Activated naive CD8-positive, alpha-beta T cell treated with anti-CD3 and anti-CD28 coated beads for 36 hours (primary cell): Measurements from ENCODE around the gene KRT34. TPM values are rescaled to one million over a fixed set of nuclear protein-coding genes. Genes with fewer than 3 reads are reported as not detected.
"Not testable (repeated sequence)": the region's sequence is repeated elsewhere in the genome, so short reads cannot be mapped to it uniquely, and the experiment has no call there.

Source experiments
- DNase-seq: peaks from one replicate; pipeline ENCODE4 v3.0.0; 2021
- H3K27ac Mint-ChIP-seq: one replicate; pipeline ENCODE4 v1.8.0; 2022; ENCODE audit warnings: mild to moderate bottlenecking, moderate library complexity, mixed read lengths
- H3K27me3 Mint-ChIP-seq: one replicate; pipeline ENCODE4 v1.8.0; 2022; ENCODE audit warnings: mild to moderate bottlenecking, mixed read lengths
- H3K36me3 Mint-ChIP-seq: one replicate; pipeline ENCODE4 v1.8.0; 2021; ENCODE audit warnings: mild to moderate bottlenecking, mixed read lengths
- H3K4me1 Mint-ChIP-seq: one replicate; pipeline ENCODE4 v1.8.0; 2021; ENCODE audit warnings: mixed read lengths
- H3K4me3 Mint-ChIP-seq: one replicate; pipeline ENCODE4 v1.8.0; 2022; ENCODE audit warnings: mild to moderate bottlenecking, moderate library complexity, mixed read lengths
- H3K9me3 Mint-ChIP-seq: one replicate; pipeline ENCODE4 v1.8.0; 2022; ENCODE audit warnings: mixed read lengths
- total RNA-seq, 2 experiments: library from RNA; stranded (reverse); gene quantifications; one replicate each; pipeline ENCODE4 v1.2.3, GENCODE V29; 2021

KRT34 gene
- total RNA-seq, 2 experiments from 2014 or later = not detected

DNA sequence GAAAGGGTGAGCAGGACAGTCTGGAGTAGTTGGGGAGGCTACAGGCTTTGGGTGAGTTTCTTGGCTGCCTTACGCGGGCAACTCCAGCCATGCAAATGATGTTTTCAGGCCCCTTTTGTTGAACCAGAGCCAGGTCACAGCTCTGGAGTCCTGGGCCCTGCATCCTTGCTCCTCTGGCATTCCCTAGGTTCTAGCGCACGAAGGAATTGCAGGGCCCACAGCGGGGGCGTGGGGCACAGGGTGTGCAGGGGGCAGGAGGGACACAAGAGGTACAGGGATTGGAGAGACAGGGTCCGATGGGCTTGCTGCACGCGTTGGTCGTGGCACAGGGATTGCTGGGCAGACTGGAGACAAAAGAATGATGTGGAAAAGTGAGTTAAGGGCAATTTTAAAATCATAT lies 11.7 kb upstream of the KRT34 start:
- no peaks in the 10 kb centered on the region for H3K9me3 Mint-ChIP-seq
- H3K4me3 Mint-ChIP-seq = no peak overlapping the region
- no peaks in the 10 kb centered on the region for H3K36me3 Mint-ChIP-seq
- H3K4me1 Mint-ChIP-seq = no peaks in the 10 kb centered on the region
- H3K27ac Mint-ChIP-seq = no peak overlapping the region
- no peaks in the 10 kb centered on the region for H3K27me3 Mint-ChIP-seq
- no peak for DNase-seq

DNA sequence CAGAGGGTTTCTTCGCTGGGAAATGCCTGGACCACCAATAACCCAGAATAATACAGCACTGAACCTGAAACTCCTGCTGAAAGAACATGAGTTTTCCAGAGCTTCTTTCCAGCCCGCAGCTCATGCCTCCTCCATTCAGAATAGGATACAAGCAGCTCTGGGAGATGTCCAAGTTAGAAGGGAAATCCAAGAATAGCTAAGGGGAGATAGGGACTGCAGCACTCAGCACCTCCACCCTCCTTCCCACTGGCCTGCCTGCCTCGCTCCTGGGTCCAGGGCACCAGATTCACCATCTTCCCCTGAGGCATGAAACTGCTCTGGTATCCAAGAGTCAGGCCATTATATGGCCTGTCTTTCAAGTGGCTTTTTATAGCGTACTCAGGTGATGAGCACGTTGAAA lies 11.2 kb upstream of the KRT34 start:
- no peak for DNase-seq
- no peaks in the 10 kb centered on the region for H3K4me1 Mint-ChIP-seq
- H3K9me3 Mint-ChIP-seq = no peaks in the 10 kb centered on the region
- H3K4me3 Mint-ChIP-seq = no peak overlapping the region
- H3K27ac Mint-ChIP-seq = no peak overlapping the region
- no peaks in the 10 kb centered on the region for H3K36me3 Mint-ChIP-seq
- no peaks in the 10 kb centered on the region for H3K27me3 Mint-ChIP-seq

DNA sequence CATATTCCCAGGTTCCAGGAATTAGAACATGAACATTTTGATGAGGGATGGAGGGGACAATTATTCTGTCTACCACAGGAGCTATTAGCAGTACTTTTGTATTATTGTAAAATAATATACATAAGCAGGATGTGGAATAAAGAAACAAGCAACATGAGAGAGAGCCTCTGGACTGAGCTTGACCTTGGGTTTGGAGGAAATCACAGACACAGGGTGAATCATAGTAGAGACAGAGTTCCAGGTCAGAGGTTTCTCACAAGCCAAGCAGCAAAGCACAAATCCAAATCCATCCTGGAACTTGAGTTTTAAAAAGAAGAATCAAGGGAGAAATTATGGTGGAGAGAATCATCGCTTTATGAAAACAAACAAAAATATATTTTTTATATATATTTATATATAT lies 10.2 kb upstream of the KRT34 start:
- Mint-ChIP-seq H3K4me1 (no peaks in the 10 kb centered on the region), H3K27ac (no peak overlapping the region), H3K36me3 (peaks cover 3% of the 10 kb centered on the region), H3K27me3 (no peaks in the 10 kb centered on the region), H3K4me3 (no peak overlapping the region), H3K9me3 (peaks cover 5% of the 10 kb centered on the region)
- no peak for DNase-seq

DNA sequence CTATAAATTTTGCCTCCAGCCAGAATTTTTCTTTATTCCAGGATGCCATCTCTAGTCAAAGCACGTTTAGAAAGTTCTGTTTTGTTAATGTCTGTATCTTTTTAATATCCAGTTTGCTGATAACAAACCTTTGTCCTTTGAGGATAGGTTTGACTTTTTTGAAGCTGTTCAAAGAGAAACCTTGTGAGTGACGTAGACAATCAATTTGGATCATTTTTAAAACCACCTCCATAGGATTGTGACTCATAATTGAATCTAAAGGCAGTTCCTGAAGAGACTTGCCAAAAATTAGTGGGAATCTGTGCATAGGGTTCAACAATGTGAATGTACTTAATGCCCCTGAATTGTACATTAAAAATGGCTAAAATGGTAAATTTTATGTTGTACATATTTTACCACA lies 9.4 kb upstream of the KRT34 start:
- no peaks in the 10 kb centered on the region for H3K4me1 Mint-ChIP-seq
- peaks cover 3% of the 10 kb centered on the region for H3K27me3 Mint-ChIP-seq
- H3K27ac Mint-ChIP-seq = no peak overlapping the region

DNA sequence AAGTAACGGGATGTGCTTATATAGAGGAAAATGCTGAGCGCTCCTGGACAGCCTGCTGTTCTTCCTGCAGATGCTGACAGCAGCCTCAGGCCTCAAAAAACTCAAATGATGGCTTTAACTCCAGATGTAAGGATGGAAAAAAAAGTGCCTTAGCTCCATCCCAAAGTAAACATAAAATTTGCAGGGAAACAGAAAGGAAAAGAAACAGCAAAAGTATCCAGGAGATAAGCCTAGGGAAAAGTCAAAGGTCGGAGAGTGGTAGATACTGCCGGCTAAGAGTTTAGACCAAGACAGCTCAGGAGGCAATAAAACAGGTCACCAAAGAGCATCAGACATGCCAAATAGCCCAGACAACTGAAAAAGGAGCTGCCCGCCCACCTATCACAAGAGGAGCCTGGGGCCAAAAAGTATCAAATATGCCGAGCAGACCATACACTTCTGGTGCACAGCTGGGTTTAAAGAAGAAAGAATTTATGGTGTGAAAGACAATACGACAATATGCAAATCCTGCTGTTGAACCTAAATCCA lies 8.4 kb upstream of the KRT34 start:
- Mint-ChIP-seq H3K4me3 (no peak overlapping the region), H3K4me1 (no peaks in the 10 kb centered on the region), H3K27me3 (peaks cover 4% of the 10 kb centered on the region), H3K27ac (no peak overlapping the region), H3K36me3 (peaks cover 7% of the 10 kb centered on the region), H3K9me3 (peaks cover 14% of the 10 kb centered on the region)
- no peak for DNase-seq

More for the DNA sequence above, 9.4 kb upstream of the KRT34 start:
- H3K9me3 Mint-ChIP-seq = peaks cover 10% of the 10 kb centered on the region
- H3K36me3 Mint-ChIP-seq = peaks cover 6% of the 10 kb centered on the region
- no peak for DNase-seq
- H3K4me3 Mint-ChIP-seq = no peak overlapping the region

DNA sequence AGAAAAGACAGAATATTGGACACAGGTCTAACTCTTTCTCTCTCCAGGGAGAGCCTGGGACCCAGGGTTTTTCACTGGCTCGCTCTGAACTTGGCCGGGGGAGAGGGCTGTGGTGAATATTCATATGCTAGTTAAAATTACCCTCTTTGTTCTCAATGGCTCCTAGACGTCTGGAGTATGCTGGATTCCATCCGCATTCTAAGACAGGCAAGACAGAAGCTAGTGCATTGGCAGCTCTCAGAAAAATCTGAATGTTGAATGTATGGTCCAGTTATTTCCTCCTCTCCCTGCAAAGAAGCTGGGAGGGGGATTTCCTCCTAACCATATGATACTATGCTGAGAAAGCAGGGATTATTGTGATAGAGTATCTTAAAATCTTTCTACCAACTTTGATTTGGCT lies 5.6 kb upstream of the KRT34 start:
- DNase-seq = no peak
- H3K27me3 Mint-ChIP-seq = peaks cover 4% of the 10 kb centered on the region
- H3K36me3 Mint-ChIP-seq = peaks cover 7% of the 10 kb centered on the region
- H3K4me3 Mint-ChIP-seq = no peak overlapping the region
- no peaks in the 10 kb centered on the region for H3K4me1 Mint-ChIP-seq
- no peak overlapping the region for H3K27ac Mint-ChIP-seq
- H3K9me3 Mint-ChIP-seq = peaks cover 14% of the 10 kb centered on the region

DNA sequence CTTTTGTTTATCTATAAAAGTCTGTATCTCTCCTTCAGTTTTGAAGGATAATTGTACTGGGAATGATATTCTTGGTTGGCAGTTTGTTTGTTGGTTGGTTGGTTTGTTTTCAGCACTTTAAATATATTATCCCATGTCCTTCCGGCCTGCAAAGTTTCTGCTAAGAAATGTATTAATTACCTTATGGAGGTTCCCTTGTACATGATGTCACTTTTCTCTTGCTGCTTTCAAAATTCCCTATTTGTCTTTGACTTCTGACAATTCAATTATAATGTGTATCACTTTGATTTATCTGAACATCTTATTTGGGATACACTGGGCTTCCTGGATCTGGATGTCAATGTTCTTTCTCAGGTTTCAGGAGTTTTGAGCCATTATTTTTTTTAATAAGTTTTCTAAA lies 4.1 kb upstream of the KRT34 start:
- peaks cover 4% of the 10 kb centered on the region for H3K27me3 Mint-ChIP-seq
- peaks cover 14% of the 10 kb centered on the region for H3K9me3 Mint-ChIP-seq
- H3K4me1 Mint-ChIP-seq = no peaks in the 10 kb centered on the region
- H3K27ac Mint-ChIP-seq = no peak overlapping the region
- DNase-seq = no peak
- H3K4me3 Mint-ChIP-seq = no peak overlapping the region
- H3K36me3 Mint-ChIP-seq = peaks cover 7% of the 10 kb centered on the region

DNA sequence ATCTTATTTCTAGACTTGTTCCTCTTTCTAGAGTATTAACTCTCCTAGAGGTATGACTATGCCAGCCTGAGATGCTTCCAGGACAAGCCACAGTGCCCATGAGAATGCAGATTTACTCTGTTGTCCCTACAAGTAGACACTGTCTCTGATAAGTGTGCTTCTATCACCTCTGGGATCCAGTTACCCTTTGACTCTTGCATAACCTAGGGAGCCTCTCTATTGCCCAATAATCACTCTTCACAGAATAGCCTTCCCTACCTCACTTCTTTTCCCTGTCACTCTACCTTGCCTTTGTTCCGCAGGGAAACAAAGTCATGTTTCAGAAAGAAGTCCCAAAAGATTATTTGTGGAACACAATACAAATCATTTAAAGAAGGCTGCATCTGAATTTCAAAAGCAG lies 1.6 kb upstream of the KRT34 start:
- no peak overlapping the region for H3K27ac Mint-ChIP-seq
- no peak overlapping the region for H3K4me3 Mint-ChIP-seq
- peaks cover 2% of the 10 kb centered on the region for H3K4me1 Mint-ChIP-seq
- no peak for DNase-seq
- H3K9me3 Mint-ChIP-seq = peaks cover 14% of the 10 kb centered on the region
- peaks cover 4% of the 10 kb centered on the region for H3K27me3 Mint-ChIP-seq
- peaks cover 7% of the 10 kb centered on the region for H3K36me3 Mint-ChIP-seq

DNA sequence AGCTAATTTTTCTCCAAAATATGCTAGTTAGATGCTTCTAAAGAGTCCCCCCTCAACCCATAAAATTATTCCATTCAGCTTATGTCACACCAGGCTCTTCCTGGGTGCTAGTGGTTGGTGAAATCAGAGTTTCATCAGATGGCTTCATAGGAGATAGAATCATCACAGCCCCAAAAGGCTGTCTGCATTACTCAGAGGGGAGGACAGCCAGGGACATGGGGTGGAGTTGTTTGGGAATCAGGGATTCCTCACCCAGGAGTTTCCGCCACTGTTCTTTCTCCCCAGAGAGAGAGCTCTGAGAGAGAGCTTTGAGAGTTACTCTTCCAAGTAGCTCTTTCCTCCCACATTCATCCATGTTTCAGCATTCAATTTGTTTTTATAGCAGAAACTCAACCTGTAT lies 288 bp upstream of the KRT34 start:
- peaks cover 6% of the 10 kb centered on the region for H3K4me1 Mint-ChIP-seq
- no peak overlapping the region for H3K27ac Mint-ChIP-seq
- no peak for DNase-seq
- H3K27me3 Mint-ChIP-seq = peaks cover 4% of the 10 kb centered on the region
- H3K4me3 Mint-ChIP-seq = no peak overlapping the region
- peaks cover 5% of the 10 kb centered on the region for H3K36me3 Mint-ChIP-seq
- peaks cover 10% of the 10 kb centered on the region for H3K9me3 Mint-ChIP-seq

DNA sequence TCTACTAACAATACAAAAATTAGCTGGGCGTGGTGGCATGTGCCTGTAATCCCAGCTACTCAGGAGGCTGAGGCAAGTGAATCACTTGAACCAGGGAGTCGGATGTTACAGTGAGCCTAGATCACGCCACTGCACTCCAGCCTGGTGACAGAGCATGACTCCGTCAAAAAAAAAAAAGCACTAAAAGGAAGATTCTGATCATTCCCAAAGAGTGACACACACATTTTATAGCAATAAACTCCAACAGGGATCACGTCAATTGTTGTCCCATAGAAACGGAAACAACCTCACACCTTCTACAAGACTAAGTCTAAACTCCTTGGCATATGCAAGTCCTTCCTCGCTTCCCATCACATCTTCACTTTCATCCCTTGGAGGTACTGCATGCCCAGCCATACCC lies 2.0 kb downstream of the KRT34 start:
- not testable (repeated sequence) for DNase-seq, H3K36me3 Mint-ChIP-seq, H3K4me1 Mint-ChIP-seq, H3K27ac Mint-ChIP-seq, H3K27me3 Mint-ChIP-seq, H3K9me3 Mint-ChIP-seq, H3K4me3 Mint-ChIP-seq

DNA sequence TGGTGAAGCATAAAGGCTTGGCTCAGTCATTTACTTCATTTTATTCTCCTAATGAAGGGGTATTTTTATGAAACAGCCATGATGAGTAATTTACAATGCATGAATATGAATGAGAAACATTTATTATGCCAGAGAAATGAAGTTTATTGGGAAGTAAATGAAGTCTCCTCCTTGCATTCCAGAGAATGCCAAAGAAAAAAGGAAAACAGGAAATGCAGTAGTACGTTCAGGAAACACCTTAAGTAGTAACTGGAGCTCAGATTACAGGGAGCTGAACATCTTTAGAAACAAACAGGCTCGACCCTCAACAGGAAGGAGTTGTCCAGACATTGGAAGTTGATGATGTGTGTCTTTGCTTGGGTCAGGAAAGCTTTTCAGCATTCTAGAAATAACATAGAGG lies 4.6 kb downstream of the KRT34 start:
- Mint-ChIP-seq H3K36me3 (no peaks in the 10 kb centered on the region), H3K4me3 (no peak overlapping the region), H3K27ac (no peak overlapping the region), H3K27me3 (no peaks in the 10 kb centered on the region), H3K4me1 (peaks cover 6% of the 10 kb centered on the region), H3K9me3 (peaks cover 9% of the 10 kb centered on the region)
- DNase-seq = no peak

DNA sequence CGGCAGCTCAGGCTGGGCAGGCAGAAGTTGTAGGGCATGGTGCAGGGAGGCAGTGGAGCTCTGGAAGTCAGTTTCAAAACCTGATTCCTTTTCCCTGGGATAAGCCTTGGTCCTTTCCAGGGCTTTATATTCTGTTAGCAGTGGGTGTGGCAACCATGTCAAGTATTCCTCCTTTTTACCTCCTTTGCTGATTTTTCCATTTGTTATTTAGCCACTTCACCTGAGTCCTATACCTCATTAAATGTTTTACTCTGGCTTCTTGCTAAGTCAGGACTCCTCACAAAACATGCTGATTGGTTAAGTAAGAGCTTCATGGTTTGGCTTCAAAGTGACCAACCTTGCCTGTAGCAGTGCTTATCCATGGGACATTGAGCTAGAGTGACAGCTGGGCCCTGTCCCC lies 12.4 kb downstream of the KRT34 start, which contains the start of gene KRT33B:
Gene KRT33B, minus strand, starts transcription at position 101 of the 400 bp plus-strand sequence. Its CDS starts 63 bp downstream, at position 38.
- DNase-seq = no peak
- H3K9me3 Mint-ChIP-seq = peaks cover 6% of the 10 kb centered on the region
- no peaks in the 10 kb centered on the region for H3K4me1 Mint-ChIP-seq
- H3K27me3 Mint-ChIP-seq = no peaks in the 10 kb centered on the region
- H3K27ac Mint-ChIP-seq = no peak within 1 kb of the TSS
- no peak within 1 kb of the TSS for H3K4me3 Mint-ChIP-seq
- H3K36me3 Mint-ChIP-seq = no peaks in the 10 kb centered on the region

DNA sequence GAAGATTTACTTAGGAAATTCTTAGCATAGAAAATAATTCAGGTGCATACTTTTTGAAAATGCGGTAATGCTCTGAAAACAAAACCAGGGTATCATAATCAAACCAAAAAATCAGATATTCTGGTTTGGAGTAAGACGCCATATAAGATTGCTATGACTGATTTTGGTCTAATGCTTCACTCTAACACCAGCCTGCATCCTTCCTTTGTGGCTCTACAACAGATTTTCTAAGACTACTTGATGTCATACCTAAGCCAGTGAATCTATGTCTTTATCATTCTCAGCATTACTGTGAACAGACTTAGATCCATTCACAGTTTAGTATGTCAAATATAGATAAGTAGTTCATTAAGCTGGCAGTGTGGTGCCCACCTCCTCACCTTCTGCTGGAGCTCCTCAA lies 13.1 kb downstream of the KRT34 start:
- Mint-ChIP-seq H3K27me3 (no peaks in the 10 kb centered on the region), H3K9me3 (peaks cover under 1% of the 10 kb centered on the region), H3K4me1 (peaks cover 5% of the 10 kb centered on the region), H3K4me3 (no peak overlapping the region), H3K36me3 (no peaks in the 10 kb centered on the region), H3K27ac (no peak overlapping the region)
- DNase-seq = no peak

DNA sequence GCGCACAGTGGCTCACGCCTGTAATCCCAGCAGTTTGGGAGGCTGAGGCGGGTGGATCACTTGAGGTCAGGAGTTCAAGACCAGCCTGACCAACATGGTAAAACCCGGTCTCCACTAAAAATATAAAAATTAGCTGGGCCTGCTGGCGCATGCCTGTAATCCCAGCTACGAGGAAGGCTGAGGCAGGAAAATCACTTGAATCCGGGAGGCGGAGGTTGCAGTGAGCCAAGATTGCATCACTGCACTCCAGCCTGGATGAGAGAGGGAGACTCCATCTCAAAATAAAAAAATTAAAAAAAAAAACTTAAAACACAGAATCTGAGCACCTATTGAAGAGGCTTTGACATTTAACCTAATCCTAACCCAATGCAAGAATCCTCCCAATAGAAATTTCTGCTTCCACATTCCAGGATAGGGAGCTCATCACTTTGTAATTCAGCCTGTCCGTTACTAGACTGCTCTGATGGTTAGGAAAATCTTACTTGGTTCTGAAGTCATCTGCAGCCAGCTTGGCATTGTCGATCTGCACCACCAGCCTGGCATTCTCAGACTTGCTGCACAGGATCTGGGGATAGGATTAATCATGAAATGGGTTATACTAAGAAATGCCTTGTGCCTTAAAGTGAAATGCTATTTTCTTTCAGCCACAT lies 14.6 kb downstream of the KRT34 start:
- DNase-seq = no peak
- Mint-ChIP-seq H3K9me3 (no peaks in the 10 kb centered on the region), H3K27me3 (no peaks in the 10 kb centered on the region), H3K4me3 (no peak overlapping the region), H3K36me3 (no peaks in the 10 kb centered on the region), H3K27ac (no peak overlapping the region), H3K4me1 (peaks cover 5% of the 10 kb centered on the region)

DNA sequence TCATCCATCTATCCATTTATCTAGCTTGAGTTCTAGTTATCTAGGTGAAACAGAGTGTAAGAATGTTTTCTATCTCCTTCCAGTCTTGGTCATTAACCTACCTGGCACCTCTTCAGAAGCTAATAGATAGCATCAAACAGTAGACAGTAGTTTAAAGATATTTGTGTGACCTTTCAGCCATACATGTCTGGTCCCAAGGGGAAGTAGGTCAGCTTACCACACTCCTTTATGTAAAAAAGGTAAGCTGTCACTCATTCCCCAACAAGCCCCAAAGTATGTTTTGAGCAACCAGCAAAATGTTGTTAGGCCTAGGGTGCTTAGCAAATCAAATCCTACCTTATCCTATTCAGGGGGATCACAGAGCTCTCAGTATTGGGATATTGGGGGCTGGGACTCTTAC lies 16.0 kb downstream of the KRT34 start:
- no peaks in the 10 kb centered on the region for H3K36me3 Mint-ChIP-seq
- no peaks in the 10 kb centered on the region for H3K9me3 Mint-ChIP-seq
- no peak for DNase-seq
- peaks cover 5% of the 10 kb centered on the region for H3K4me1 Mint-ChIP-seq
- no peak overlapping the region for H3K4me3 Mint-ChIP-seq
- no peak overlapping the region for H3K27ac Mint-ChIP-seq
- no peaks in the 10 kb centered on the region for H3K27me3 Mint-ChIP-seq

DNA sequence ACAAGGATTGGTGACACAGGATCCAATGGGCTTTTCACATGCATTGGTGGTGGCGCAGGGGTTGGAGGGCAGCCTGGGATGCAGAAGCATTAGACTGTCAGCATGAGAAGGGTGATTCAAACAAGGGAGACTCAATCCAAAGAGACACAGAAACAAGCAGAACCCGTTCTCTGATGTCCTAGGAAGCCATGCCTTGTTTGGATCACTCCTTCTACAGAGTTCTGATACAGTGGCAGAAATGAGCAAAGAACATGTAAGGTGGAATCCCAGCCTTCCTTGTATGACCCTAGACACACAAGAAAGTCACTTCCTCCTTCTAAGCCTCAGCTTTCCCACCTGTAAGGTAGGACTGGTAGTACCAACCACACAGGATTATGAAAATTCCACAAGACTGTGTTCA lies 18.2 kb downstream of the KRT34 start:
- H3K27ac Mint-ChIP-seq = no peak overlapping the region
- no peaks in the 10 kb centered on the region for H3K36me3 Mint-ChIP-seq
- H3K4me1 Mint-ChIP-seq = peaks cover 5% of the 10 kb centered on the region
- no peak overlapping the region for H3K4me3 Mint-ChIP-seq
- H3K9me3 Mint-ChIP-seq = no peaks in the 10 kb centered on the region
- no peak for DNase-seq
- no peaks in the 10 kb centered on the region for H3K27me3 Mint-ChIP-seq
